ENCODE results near the gene FBXL15. TPM values are rescaled to one million over a fixed set of nuclear protein-coding genes. Genes with fewer than 3 reads are reported as not detected.

The FBXL15 gene
- total and polyA plus RNA-seq, 2 of the 13 experiments (the other 11 are each of a cell fraction or from before 2014, with no cell fraction given) = 4.3 to 8.3 TPM

GRCh38 chr10:102421507-102421756, 796 bp downstream of the FBXL15 start:
- H2AFZ ChIP-seq (ENCODE audit: low read length) = no peak overlapping the region
- H3K4me2 ChIP-seq (ENCODE audit: low read depth, low read length) = peak overlapping the region; percentile 98
- ATAC-seq = no peak; the same call in 2 of the 3 replicates
- TF ChIP-seq ZNF644 (CRISPR knock-in tag; IDR thresholded peaks at IDR 0.05; ENCODE audit: low read depth) (no peak), ETS1 (CRISPR knock-in tag; IDR thresholded peaks at IDR 0.05) (no peak), PAWR (CRISPR knock-in tag; IDR thresholded peaks at IDR 0.05; ENCODE audit: borderline replicate concordance) (no peak), GZF1 (CRISPR knock-in tag; IDR thresholded peaks at IDR 0.05) (no peak; the same call in 1 of the 2 replicates), RFXAP (CRISPR knock-in tag; IDR thresholded peaks at IDR 0.05; ENCODE audit: borderline replicate concordance) (no peak), ZNF512B (CRISPR knock-in tag; IDR thresholded peaks at IDR 0.05; ENCODE audit: borderline replicate concordance) (no peak), ZNF75D (CRISPR knock-in tag; IDR thresholded peaks at IDR 0.05; ENCODE audit: borderline replicate concordance) (no peak), ZFP36L1 (CRISPR knock-in tag; IDR thresholded peaks at IDR 0.05) (0 out of 2 replicates have a peak, but pooled peaks have one; percentile 16), ZNF530 (CRISPR knock-in tag; IDR thresholded peaks at IDR 0.05; ENCODE audit: low read depth) (no peak), PLRG1 (conservative IDR thresholded peaks at IDR 0.05) (no peak), REL (CRISPR knock-in tag; conservative IDR thresholded peaks at IDR 0.05) (peak; percentile 31; the same call in 1 of the 2 replicates), ZNF232 (CRISPR knock-in tag; IDR thresholded peaks at IDR 0.05; ENCODE audit: borderline replicate concordance) (peak; percentile 1; the same call in 1 of the 2 replicates), FOXO1 (CRISPR knock-in tag; IDR thresholded peaks at IDR 0.05) (no peak), KLF12 (CRISPR knock-in tag; IDR thresholded peaks at IDR 0.05; ENCODE audit: borderline replicate concordance) (no peak), UBTF (CRISPR knock-in tag; IDR thresholded peaks at IDR 0.05) (peak; percentile 29; the same call in 1 of the 2 replicates), HOMEZ (CRISPR knock-in tag; IDR thresholded peaks at IDR 0.05; ENCODE audit: low read depth) (no peak), ZNF564 (CRISPR knock-in tag; IDR thresholded peaks at IDR 0.05) (no peak), BORCS8-MEF2B (CRISPR knock-in tag; IDR thresholded peaks at IDR 0.05) (no peak)

More at GRCh38 chr10:102421507-102421756, 796 bp downstream of the FBXL15 start:
- peak overlapping the region; percentile 79 to 97 (median 84) for H3K4me3 ChIP-seq (replicated peaks in 1 of 3; ENCODE audit: insufficient read depth in 1 of 3, low read depth in 2 of 3, low read length in 3 of 3)
- peaks cover 31% of the 10 kb centered on the region for H3K4me1 ChIP-seq (ENCODE audit: insufficient read depth, low read length)
- H3K36me3 ChIP-seq (replicated peaks in 1 of 2; ENCODE audit: control insufficient read depth in 1 of 2, insufficient read depth in 2 of 2, low read length in 2 of 2) = peaks cover 1 to 14% of the 10 kb centered on the region in 2 experiments; a peak in 3 of 5 replicates
- no peak for FAIRE-seq
- POLR2A ChIA-PET = interaction anchor here (1.0 to 5.3 kb wide), 10 partner anchors 9 to 220 kb away, joined by 3 to 135 read pairs (median 8); partner anchors contain the start of genes C10orf95, CUEDC2, GBF1 and NFKB2
- no CpG with 5 or more reads among the region's 14 CpGs for WGBS (ENCODE audit: low lambda C conversion rate)
- peak overlapping the region; percentile 87 for H3K27ac ChIP-seq (ENCODE audit: extremely low read length, insufficient read depth, low read length)
- no peaks in the 10 kb centered on the region for H3K9me3 ChIP-seq (ENCODE audit: low read length)
- in situ Hi-C loops (cut with HindIII; ENCODE audit: extremely low pct_ligation_motif_present, low pct_unique_long_range_greater_than_20kb) = loop anchor here (5.0 kb wide), 1 partner anchor 41 kb away; no protein-coding TSS in a partner anchor
- CTCF ChIA-PET (ENCODE audit: low intra/inter-chr PET ratio, low total read pairs) = no interaction called here
- peaks cover under 1 to 1% of the 10 kb centered on the region in 2 experiments; a peak in 2 of 5 replicates for H3K27me3 ChIP-seq (ENCODE audit: control insufficient read depth in 1 of 2, insufficient read depth in 2 of 2, low read length in 2 of 2)
- DNase-seq (ENCODE audit: low spot score) = no peak
- no peaks in the 10 kb centered on the region for H3K79me2 ChIP-seq (ENCODE audit: insufficient read depth, low read length)
- H4K20me1 ChIP-seq (ENCODE audit: insufficient read depth, low read length) = no peaks in the 10 kb centered on the region
- intact Hi-C loops (cut with micrococcal nuclease; ENCODE audit: unreplicated experiment) = loop anchor here (2.0 to 5.0 kb wide), 3 partner anchors 27 to 56 kb away; partner anchors contain the start of gene NFKB2
- BruUV-seq (replicated peaks) = no TSS peak
- H3K9ac ChIP-seq (ENCODE audit: insufficient read depth, low read depth, low read length) = peak overlapping the region; percentile 77

Data from HepG2 (cell line).